LHCN-M2 (cell line): ENCODE results near the gene TLR10. TPM values are rescaled to one million over a fixed set of nuclear protein-coding genes. Genes with fewer than 3 reads are reported as not detected.

Experiments
- DNase-seq: peaks from one replicate; pipeline ENCODE4 v3.0.0-alpha.2; 2012; ENCODE audit warnings: low read depth
- total RNA-seq: library from RNA; depleted of rRNA; stranded (reverse); fragments of >200 nt; gene quantifications from 2 replicates; pipeline ENCODE4 v1.2.3, GENCODE V29; 2014

The TLR10 gene
- total RNA-seq, 1 experiment from 2014 or later, result not detected

DNA sequence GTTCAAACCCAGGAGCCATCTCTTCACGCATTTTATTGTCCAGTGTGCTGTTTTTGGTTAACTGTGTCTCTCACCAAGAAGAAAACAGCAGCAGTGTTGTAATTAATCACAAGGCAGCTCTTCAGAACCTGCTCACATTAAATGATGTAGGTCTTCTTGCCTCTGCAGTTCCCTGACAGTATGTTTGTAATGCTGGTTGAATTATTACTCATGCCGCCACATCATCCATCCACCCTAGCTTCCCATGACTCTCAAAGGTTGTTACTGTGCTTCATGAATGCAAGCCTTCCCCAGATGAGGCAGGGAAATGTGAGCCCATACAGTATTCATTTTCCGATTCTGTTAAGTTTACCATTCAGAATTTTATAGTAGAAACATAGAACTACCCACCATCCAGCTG lies 17.4 kb downstream of the TLR10 start:
- peak; percentile 26 for DNase-seq

DNA sequence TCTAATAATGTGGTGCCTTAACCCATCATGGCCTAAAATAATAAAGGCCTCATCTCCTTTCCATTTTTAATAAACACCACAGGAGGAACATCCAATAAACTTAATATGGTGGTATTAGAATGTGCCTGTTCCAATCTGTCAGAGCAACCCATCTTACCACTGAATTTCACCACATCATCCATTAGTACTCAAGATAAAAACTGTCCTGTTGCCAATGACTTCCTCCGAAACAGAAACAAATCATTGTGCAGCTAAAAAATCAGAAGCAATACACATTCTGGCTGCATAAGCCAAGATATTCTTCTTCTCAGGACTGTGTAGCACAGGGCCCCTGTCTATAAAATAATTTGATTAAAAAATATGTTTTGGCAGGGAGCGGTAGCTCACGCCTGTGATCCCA lies 18.5 kb downstream of the TLR10 start:
- no peak for DNase-seq

DNA sequence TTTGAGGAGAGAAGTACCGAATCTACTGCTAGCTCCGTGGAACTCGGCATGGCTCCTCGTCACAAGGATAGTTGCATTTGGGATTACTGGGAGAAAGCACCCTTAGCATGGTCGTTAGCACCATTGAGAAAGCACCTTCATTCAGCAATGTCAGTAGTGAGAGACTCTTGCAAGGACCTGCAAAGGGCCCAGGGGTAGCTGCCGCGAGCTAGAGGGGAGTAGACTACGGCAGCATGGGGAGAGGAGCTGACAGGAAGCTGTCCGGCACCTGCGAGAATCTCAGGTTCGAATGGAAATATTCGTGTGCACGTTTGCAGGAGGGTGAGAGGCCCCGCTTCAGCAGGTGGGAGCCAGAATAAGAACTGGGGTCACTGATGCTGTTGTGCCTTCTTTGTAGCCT lies 20.2 kb downstream of the TLR10 start:
- DNase-seq, result no peak

DNA sequence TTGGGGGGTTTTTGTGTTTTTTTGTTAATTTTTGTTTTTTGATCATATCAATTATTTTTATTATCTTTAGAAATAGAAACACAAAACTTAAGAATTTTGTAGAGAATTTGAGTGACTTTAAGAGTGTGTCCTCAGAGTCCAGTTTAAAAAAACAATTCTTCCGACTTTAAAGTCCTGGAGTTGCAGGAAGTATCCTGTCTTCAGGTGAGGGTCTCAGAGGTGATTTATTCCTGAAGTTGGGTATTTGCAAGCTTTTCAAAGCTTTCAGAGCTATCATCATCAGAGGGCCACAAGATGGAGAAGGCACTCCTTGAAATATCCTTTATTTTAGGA lies 23.0 kb downstream of the TLR10 start:
- no peak for DNase-seq

DNA sequence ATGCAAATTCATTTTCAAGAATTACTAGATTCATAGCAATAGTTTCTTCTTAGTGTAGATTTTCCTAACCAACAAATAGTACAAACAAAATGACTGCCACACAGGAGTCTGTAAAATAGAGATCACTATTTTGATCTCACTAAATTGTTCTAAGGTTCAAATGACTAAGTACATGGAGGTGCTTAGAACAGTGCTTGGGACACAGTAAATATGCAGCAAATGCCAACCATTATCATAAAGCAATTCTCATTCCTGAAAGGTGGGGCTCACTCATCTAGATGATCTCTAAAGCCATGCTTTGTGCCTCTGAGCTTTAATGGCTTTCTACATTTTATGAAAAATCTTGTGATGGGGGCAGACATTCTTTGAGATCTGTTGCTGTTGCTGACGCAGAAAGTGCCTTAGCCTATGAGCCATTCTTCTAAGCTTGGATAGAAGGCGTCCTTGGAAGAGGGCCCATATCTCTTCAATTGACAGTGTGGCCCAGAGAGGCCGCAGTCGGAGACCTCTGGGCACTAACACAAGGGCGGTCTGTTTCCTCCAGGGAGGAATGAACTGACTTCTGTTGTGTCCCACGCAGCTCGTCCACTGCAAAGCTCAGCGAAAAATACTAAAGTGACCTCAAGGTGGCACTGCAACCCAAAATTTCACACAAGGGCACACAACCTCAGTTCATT lies 23.5 kb downstream of the TLR10 start:
- DNase-seq, result peak; percentile 51

DNA sequence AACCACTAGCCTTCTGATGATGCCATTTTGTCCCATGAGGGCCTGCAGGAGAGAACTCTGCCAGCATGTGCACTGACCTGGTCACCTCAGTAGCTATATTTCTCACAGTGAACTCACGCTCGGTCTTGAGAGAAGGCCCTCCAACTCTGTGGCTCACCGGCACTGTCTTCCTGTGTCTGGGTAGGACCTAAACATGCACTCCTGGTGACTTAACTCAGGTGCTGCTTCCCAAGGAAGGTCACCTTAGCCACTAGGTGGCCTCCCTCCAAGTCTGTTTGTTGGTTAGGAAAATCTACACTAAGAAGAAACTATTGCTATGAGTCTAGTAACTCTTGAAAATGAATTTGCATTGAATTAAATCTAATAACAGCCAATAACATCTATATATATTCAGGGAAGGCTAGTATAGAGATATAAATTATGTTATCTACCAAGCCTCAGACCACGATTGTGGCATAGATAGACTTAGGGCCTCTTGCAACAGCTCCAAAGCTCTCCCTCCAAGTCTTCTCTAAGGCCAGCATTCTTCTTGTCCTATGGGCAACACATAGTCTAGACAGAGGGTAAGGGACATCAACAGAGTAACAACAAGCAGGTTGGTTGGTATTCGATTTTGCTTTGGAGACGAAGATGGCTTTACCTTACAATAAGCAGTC lies 24.7 kb downstream of the TLR10 start:
- no peak for DNase-seq

DNA sequence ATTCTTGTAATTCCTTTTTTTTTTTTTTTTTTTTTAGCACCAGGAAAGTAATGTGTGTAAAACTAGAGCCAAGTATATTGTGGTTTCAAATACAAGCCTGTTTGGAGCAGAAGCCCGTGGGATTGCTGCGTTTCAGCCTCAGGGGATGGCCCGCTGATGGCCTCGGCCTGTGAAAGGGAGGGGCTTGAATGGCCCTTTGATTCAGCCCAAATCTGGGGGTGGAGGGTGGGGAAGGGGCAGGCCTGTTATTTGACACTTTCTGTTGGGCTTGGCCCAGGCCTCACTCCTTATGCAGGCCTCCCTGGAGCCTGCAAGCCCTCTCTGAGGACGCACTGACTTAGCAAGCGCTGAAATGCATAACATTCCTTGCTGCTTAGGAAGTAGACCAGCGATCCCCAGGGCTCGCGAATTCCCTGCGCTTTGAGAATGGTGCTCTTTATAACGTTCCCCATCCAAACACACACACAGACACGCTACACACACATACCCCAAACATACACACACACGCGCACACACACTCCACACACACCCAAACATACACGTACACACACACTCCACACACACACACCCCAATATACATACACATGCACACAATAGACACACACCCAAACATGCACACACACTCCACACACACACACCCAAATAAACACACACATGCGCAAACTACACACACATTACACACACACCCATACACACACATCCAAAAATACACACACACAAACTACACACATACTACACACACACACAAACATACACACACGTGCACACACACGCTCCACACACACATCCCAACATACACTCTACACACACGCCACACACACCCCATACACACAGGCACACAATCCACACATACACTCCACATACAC lies 29.6 kb downstream of the TLR10 start:
- DNase-seq, result peak; percentile 97

DNA sequence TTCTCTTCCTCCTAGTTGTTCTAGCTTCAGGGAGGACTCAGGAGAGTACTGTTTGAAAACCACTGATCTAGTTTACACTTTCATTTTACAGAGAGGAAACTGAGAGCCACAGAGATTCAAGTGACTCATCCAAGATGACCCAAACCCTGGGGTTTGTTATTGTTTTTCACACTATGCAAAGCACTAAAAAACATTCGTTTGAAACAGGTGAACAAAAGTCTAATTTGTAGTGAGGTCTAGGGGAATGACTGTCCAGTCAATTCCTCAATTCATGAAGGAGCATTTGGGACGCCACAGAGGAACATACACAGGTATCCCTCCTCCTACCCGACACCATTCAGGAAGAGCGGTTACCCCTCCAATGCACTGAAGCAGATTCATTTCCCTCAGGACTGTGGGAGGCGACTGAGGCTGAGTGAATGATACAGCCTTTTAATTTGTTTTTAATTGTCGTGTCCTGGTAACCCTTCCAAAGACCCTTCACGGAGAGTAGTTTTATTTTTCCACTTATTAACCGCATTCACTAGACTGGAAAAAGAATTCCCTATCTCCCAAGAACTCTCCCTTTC lies 30.3 kb downstream of the TLR10 start:
- peak; percentile 68 for DNase-seq

DNA sequence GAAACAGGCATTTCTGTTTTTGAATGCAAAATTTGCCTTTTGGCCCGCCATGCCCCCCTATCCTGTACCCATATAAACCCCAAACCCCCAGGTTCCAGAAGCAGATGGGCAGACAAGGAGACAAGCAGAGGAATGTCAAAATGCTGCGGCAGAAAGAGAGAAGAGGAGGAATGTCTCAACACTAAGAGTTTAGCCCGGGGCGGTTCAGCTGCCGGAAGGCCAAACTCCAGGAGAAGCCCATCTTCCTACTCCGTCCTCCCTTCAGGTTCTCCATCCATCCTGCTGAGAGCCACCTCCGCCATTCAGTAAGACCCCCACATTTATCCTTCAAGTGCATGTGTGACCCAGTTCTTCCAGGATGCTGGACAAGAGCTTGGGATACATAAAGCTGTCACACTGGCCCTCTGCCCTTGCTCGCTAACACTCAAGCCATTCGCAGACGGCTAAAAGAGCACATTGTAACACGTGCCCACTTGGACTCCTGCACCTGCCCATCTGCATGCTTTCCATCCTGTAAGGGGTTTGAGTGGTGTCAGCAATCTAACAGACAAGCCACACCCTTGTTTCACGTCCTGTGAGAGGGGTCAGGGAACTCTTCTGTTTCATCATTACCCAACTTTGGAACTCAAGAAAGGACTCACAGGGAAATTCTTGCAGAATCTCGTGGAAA lies 31.3 kb downstream of the TLR10 start:
- DNase-seq, result no peak

DNA sequence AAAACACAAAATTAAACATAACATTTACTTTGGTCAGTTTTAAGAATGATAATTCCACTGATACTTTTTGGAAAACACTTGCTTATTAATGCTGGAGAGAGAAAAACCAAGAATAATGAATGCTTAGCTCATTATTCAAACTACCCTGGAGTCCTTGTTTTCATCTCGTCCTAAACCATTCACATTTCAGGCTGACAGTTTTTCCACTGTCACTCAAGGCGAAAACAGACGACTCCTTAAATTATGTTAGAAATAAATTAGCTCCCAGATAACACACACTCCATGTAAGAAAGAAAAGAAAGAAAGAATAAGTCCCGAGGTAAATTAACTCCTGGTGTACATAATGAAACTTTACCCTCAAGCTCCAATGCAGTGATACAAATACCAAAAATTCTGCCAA lies 33.5 kb downstream of the TLR10 start:
- DNase-seq, result no peak

DNA sequence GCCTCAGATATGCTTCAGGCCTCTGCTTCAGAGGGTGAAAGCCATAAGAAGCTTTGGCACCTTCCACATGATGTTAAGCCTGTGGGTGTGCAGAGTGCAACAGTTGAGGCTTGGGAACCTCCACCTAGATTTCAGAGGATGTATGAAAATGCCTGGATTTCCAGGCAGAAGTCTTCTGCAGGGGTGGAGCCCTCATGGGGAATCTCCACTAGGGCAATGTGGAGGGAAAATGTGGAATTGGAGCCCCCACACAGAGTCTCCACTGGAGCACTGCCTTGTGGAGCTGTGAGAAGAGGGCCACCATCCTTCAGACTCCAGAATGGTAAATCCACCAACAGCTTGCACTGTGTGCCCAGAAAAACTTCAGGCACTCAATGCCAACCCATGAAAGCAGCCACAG lies 35.2 kb downstream of the TLR10 start:
- no peak for DNase-seq

DNA sequence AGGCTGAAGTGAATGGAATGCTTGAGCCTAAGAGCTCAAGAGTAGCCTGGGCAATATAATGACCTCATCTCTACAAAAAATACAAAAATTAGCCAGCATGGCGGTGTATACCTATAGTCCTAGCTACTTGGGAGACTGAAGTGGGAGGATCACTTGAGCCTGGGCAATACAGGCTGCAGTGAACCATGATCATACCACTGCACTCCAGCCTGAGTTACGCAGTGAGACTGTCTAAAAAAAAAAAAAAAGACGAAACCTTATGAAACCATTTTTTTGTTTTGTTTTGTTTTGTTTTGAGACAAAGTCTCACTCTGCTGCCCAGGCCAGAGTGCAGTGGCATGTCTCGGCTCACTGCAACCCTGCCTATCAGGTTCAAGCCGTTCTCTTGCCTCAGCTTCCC lies 36.9 kb downstream of the TLR10 start:
- no peak for DNase-seq

DNA sequence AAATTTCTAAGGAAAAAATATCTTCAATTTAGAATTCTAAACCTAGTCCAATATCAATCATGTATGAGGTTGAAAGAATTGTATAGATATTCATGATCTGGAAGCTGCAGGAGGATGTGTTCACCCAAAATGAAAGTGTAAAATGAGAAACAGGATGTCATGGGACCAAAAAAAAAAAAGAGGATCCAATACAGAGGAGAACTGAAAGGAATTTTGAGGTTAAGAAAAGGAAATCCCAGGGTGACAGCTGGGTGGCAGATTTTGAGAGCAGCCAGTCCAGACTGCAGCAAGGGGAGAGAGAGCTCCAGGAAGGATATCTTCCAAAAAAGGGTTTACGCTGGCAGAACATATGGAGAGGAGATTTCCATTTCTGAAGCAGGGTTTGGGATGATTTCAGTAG lies 38.9 kb downstream of the TLR10 start:
- DNase-seq, result peak; percentile 82

DNA sequence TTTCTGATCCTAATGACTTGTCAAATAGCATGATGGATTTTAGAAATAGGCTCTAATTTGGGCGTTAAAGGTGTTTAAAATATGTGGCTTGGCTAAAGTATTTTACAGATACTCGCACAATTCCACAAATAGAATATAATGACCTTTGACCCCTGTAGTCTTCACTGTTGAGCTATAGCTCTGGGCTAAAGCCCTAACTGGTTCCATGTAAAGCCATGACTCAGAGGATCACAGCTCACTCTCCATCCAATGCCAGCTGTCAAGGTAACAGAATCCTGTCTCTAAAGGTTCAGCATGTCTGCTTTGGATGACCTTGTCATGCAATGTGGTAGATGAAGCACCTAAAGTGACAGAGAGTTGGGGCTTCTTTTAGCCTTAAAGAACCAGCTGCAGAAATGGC lies 42.5 kb downstream of the TLR10 start:
- DNase-seq, result peak; percentile 72

DNA sequence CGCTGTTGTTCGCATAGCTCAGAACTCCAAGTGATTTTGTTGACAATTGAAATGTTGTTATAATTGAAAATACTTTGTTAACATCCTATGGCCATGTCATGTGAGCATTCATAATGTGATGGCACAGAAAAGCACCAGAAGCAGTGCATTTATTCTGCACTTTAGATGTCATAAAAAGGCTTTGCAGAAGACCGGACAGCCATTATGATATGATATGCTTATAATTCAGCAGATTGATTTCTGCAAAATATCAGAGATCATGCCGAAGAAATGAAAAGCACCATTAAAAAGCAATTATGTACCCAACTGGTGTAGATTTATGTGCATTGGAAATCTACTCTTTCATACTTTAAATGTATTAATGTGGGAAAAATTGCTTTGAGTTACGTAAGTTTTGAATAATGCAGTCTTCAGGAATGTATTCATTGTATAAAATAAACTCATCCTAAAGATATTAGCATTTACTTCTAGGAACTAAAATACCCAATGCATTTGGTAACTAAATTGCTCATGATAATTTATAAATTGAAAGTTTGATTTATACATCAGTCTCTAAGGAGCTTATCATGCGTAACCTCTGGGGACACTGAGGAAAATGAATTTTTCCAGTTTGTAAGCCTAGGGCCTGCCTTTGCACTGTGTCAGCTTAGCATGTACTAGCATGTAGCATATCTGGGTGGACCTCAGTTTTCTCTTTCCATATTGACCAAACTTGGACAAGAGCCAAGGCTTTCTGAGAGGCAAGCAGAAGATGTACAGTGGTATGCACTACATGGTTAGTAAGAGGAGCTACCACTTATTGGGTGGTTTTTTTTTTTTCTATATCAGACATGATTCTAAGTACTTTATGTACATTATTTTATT lies 43.6 kb downstream of the TLR10 start:
- DNase-seq, result no peak

DNA sequence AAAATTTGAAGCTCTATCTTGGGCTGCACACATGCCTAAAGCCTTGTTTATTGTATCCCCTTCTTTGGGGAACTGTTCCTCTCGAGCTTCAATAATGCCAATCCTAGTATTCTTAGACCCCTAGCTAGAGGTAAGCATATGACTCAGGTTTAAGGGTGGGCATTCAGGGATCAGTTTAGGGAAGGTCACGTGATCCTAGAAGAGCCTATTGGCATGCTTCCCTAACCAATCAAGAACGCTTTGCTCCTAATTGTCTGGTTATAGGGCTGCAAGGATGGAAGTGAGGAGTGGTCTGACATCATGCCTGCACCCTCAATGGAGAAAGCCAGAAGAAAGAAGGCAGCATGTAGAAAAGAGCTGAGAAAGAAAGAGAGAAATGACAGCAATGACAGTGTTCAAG lies 46.9 kb downstream of the TLR10 start:
- no peak for DNase-seq

DNA sequence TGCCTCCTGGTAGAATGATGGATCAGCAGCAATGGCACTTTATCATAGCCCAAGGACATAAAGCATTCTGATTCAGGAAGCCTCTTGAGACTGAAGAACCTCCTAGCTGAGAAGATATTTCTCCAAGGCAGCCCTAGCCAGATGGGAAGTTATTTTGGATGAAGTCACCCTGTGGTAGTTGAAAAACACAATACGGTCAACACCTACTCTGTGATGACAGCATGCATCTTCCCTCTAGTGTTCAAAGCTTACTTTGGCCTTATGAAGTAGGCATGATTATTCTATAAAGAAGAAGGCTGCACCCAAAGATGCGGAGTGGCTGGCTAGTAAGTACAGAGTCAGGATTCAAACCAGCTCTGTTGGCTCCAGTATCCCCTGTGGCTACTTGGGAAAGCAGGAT lies 47.9 kb downstream of the TLR10 start:
- no peak for DNase-seq

DNA sequence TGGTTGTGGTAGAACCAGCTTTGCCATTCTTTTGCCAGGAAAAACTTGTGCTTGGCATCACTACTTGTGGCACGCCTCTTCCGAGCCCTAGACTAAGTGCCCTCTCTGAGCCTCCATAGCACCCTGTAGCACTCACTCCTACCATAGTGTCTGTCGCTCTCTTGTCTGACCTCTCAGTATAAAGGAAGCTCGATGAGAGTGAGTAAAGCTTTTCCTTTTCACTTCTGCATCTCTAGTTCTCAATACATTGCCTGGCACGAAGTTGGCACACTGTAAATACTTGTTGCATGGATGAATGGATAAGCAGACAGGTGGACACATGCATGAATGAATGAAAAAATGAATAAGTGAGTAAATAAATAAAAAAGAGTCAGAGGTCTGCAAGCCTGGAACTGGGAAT lies 48.3 kb downstream of the TLR10 start:
- DNase-seq, result no peak

DNA sequence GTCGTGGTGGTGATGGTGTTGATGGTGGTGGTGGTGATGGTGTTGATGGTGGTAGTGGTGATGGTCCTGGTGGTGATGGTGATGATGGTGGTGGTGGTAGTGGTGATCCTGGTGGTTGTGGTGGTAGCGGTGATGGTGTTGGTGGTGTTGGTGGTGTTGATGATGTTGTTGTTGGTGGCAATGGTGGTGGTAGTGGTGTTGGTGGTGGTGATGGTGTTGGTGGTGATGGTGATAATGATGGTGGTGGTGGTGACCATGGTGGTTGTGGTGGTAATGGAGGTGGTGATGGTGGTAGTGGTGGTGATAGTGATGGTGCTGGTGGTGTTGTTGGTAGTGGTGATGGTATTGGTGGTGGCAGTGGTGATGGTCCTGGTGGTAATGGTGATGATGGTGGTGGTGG lies 49.1 kb downstream of the TLR10 start:
- no peak for DNase-seq

DNA sequence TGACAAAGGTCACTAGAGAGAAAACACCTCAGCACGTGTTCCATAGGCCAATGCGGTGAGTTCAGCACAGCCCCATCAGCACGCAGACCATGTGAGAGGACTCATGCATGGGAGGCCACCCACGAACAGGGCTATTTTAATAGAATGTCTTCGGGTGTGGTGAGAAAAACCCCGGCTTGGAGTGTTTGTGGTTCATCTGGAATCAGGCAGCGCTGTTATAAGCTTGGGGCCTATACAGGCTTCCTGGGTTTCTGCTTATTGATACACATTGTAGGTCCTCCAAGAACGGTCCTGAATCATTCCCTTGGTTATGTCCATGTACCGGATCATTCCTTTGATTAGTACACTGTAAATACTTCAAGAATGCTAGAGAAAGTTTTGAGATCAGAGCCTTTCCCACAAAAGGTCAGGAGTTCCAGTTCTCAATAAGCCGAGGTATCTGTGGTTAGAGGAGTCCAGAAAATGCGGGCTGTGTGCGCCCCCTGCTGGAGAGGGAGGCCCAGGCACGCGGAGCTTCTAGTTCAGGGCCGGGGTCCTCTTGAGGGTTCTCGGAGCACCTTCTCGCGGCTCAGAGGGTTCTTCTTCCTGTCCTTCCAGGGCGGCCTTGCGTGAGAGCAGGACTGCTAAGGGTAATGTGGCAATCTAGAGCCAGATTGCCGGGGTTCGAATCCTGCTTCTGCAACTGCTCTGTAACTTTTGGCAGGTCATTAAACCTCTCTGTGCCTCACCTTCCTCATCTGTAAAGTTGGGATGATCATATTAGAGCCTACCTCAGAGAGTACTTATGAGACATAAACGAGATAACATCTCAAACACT lies 51.8 kb downstream of the TLR10 start:
- peak; percentile 82 for DNase-seq
